Measurements from ENCODE around the gene DUSP22.

DUSP22 gene

GRCh38 chr6:380234-381218 is 88.2 kb downstream of the DUSP22 start:
- no peak for DNase-seq (ENCODE audit: low read depth)

DNA sequence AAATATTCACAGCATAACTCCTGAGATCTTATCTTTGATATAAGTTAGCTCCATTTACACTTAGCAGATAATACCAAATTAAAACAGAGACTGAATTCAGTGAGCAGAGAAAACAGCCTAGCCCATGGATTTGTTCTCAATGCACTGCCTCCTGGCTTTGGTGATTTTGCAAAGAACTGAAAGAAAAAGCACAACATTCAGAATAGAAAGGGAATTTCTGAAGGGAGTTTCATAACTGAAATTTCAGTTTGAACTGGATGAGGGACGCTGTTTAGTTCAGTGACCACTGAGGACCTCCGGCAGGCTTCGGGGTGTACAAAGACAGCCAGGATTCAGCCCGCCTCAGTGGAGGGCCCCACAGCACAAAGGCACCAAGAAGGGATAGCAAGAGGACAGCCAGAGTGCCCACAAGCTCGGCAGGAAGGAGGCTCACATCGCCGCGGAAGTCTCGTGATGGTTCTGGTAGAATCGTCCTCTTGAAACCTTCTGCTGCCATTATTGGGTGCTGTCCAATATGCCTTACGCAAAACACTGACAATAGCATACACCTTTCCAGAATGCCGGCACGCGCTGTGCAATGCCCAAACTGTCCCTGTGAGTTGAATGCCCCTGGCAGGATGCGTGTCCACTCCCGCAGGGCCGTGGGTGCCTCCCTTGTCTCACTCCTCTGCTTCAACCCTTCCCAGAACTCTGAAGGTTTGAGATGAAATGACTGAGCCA is 89.6 kb downstream of the DUSP22 start:
- DNase-seq (ENCODE audit: low read depth), result no peak

DNA sequence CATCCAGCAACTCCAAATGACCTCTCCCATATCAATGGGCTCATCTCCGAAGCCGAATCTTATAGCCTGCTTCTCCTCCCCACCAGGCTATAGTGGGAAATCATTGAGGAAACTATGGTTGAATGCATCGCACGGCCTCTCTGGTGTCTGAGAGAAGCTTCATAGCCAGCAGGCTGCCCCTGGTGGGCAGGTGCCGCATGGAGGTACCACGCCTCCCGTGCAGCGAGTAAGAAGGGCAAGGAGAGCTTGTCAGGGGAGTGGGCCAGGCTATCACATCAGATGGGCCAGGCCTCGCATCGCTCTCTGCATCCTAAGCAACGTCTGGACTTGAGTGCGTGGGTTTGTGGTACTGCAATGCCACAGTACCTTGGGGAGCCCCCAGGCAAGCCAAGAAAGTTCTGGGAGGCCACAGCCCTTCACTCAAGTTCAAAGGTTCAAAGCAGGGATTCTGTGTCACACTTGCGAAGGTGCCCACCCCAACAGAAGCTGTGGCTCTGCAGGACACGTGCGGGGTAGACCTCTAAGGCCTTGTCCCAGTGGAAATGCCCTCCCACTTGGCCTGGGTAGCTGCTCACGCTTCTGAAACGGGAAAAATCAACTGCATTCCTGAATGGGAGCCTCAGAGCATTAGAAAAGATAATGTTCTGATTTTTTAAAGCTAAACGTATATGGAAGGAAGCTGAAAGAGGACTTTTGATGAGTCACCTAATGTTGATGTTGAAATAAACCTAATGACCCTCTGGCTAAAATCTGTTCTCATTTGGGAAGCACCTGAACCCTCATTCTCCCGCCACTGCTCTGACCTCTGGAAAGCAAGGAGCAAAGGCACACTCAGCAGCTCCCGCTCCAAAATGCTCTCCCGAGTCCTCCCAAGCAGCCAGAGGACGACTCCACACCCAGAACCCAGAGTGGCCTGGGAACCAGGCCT is 90.9 kb downstream of the DUSP22 start:
- DNase-seq (ENCODE audit: low read depth), result no peak

DNA sequence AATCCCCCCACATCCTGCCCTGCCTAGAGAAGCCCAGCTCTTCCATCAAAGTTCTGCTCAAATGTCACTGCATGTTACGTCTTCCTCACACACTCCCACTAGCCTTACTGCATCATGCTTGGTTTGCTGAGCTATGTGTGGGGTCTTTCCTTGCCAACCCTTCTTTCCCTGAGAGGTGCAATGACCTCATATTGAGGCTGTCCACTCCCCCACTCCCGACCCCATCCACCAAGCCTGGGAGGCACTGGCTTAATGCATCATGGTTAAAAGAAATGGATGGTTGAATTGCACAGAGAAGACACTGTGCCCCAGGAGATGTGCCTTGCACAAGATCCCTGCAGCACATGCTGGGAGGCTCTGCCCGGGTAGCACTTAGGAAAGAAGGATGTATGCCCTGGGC is 91.6 kb downstream of the DUSP22 start:
- DNase-seq (ENCODE audit: low read depth), result no peak

GRCh38 chr6:384898-385297 is 92.6 kb downstream of the DUSP22 start:
- no peak for DNase-seq (ENCODE audit: low read depth)

- no peak for DNase-seq (ENCODE audit: low read depth)
Observed at GRCh38 chr6:385614-386013, 93.3 kb downstream of the DUSP22 start.

DNA sequence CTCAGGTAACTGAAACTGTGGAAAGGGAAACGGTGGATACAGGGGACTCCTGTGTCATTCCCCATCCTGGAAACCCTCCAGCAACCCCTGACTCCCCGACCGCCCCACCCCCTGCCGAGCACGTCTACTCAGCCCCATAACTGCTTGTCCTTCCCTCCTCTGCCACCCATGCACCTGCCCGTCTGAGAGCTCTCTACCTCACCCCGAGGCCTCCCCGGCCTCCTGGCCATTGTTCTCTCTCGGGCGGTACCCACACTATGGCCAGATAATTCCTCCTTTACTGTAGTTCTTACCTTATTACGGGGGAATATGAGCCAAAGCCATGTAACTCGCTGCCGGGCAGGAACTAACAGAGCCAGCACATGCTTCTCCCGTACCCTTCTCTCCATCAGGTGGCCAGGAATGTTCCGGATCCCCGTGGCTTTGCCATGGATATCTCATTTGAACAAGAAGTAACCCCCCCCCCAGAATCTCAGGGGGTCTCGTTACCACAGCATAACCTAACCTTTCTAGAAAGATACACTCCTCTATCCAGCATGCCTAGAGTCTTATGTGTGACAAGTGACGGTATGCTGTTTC is 94.5 kb downstream of the DUSP22 start:
- DNase-seq (ENCODE audit: low read depth), result no peak

DNA sequence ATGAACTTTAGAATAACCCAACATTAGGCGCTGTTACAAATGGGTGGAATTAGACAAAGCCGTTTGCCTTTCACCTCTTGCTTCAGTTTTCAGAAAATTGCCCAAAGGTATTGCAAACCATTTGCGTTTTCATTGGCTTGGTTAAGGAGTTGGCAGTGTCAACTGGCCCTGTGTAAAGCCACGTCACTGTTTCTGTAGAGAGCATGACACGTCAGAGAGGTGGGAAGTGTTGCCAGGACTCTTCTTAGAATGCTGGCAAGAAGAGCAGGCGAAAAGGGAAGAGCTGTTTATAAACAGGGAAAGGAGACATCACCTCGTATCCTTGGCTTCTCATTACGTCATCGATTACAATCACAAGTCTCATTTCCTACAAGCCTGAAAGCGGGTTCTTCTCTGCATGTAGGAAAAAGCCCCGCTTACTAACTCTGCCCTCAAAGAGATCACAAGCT is 95.0 kb downstream of the DUSP22 start:
- DNase-seq (ENCODE audit: low read depth), result no peak

- no peak for DNase-seq (ENCODE audit: low read depth)
Observed at GRCh38 chr6:388202-388903, 96.1 kb downstream of the DUSP22 start.

- DNase-seq (ENCODE audit: low read depth), result no peak
Observed at GRCh38 chr6:389143-389542, 96.9 kb downstream of the DUSP22 start.

DNA sequence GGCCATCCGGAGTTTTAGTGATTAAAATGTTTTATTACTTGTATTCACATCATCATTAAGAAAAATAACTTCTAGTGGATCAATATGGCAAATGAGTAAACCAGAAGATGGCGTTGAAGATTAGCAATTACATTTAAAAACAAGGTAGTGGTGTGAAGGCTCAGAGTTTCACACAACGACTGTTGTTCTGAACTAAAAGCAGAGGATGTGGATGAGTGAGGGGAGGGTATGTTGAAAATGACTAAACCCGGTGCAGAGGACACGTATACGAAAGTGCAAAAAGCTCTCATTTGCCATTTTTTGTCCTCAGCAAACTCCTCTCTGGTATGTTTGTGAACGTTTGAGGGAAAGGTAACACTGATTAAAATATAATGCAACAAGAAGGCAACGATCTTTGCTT is 97.3 kb downstream of the DUSP22 start:
- DNase-seq (ENCODE audit: low read depth), result no peak

DNA sequence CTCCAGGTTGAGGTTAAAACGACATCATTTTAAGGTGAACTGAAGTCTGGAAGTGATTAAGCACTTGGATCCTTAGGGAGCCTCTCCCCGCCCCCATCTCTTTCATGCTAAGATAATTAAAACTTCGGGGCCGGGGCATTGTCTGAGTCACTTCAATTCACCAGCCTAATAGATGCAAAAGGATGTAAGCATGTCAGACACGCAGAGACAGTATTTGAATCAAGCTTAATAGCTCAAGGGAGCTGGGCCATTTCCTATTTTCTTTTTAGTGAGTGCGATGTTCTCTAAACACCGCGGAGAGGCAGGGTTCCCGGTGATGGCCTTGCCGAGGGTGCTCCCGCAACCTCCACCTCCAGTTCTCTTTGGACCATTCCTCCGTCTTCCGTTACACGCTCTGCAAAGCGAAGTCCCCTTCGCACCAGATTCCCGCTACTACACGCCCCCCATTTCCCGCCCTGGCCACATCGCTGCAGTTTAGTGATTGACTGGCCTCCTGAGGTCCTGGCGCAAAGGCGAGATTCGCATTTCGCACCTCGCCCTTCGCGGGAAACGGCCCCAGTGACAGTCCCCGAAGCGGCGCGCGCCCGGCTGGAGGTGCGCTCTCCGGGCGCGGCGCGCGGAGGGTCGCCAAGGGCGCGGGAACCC is 98.7 kb downstream of the DUSP22 start:
- no peak for DNase-seq (ENCODE audit: low read depth)

GRCh38 chr6:391559-392440 is 99.5 kb downstream of the DUSP22 start, which contains the start of gene IRF4:
Gene IRF4, plus strand, starts transcription at chr6:391752. Its CDS starts 1,401 bp downstream, at chr6:393153.
- DNase-seq (ENCODE audit: low read depth), result peak; percentile 69

GRCh38 chr6:392441-393390 is 100.4 kb downstream of the DUSP22 start:
- no peak for DNase-seq (ENCODE audit: low read depth)

GRCh38 chr6:393391-394221 is 101.3 kb downstream of the DUSP22 start:
- no peak for DNase-seq (ENCODE audit: low read depth)

DNA sequence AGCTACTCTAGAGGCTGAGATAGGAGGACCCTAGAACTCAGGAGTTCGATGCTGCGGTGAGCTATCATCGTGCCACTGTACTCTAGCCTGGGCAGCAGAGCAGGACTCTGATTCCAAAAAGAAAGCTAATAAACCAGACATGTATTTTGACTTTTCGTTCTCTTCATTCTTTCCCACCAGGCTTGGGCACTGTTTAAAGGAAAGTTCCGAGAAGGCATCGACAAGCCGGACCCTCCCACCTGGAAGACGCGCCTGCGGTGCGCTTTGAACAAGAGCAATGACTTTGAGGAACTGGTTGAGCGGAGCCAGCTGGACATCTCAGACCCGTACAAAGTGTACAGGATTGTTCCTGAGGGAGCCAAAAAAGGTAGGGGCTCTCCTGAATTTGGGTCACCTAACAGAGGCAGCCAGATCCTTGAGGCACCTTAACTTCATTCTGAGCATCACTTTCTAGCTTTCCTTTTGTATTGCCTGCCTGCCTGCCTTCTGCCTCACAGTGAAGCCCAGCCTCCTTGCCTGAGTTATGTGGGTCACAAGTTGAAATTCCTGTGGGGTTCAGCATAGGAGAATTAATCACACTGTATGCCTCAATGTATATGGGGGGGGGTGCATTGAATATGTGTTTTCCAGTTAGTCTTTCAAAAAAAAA is 102.5 kb downstream of the DUSP22 start:
- no peak for DNase-seq (ENCODE audit: low read depth)

Data from stimulated activated CD4-positive, alpha-beta T cell treated with anti-CD3 and anti-CD28 coated beads, Interleukin-2, amount 100 ng/mL, for 4 hours (primary cell).